HG02678 (cell line): ENCODE data around the gene RAD21L1.

Experiments
- ATAC-seq: cut with Tn5 transposase; IDR thresholded peaks from one replicate; pipeline ENCODE4 v1.9.1; 2021; ENCODE audit warnings: mild to moderate bottlenecking, moderate library complexity; ENCODE audit not compliant: unreplicated experiment

The RAD21L1 gene

GRCh38 chr20:1225783-1226654, at the start of gene RAD21L1:
TSS of gene RAD21L1 (plus strand) at chr20:1226044. CDS start at chr20:1228454, 2,410 bp downstream.
- ATAC-seq: no peak

- no peak for ATAC-seq
Measured at GRCh38 chr20:1177680-1178079, 48.2 kb upstream of the RAD21L1 start.

GRCh38 chr20:1178103-1178502, 47.7 kb upstream of the RAD21L1 start:
- no peak for ATAC-seq

- no peak for ATAC-seq
Measured at GRCh38 chr20:1178623-1179022, 47.2 kb upstream of the RAD21L1 start.

- no peak for ATAC-seq
Measured at GRCh38 chr20:1180949-1181348, 44.9 kb upstream of the RAD21L1 start.

GRCh38 chr20:1182106-1182505, 43.7 kb upstream of the RAD21L1 start:
- no peak for ATAC-seq

- no peak for ATAC-seq
Measured at GRCh38 chr20:1183153-1183552, 42.7 kb upstream of the RAD21L1 start.

- ATAC-seq: no peak
Measured at GRCh38 chr20:1184260-1184637, 41.6 kb upstream of the RAD21L1 start.

- no peak for ATAC-seq
Measured at GRCh38 chr20:1184638-1185315, 41.1 kb upstream of the RAD21L1 start, which contains the start of gene TMEM74B. TSS of gene TMEM74B (minus strand) at chr20:1184981. CDS start at chr20:1183801, 1,180 bp downstream.

GRCh38 chr20:1185316-1185741, 40.5 kb upstream of the RAD21L1 start:
- ATAC-seq: no peak

- ATAC-seq: no peak
Measured at GRCh38 chr20:1185790-1186334, 40.0 kb upstream of the RAD21L1 start.

GRCh38 chr20:1186367-1186991, 39.4 kb upstream of the RAD21L1 start:
- ATAC-seq: no peak

- ATAC-seq: no peak
Measured at GRCh38 chr20:1187605-1188171, 38.2 kb upstream of the RAD21L1 start.

- ATAC-seq: no peak
Measured at GRCh38 chr20:1188347-1188746, 37.5 kb upstream of the RAD21L1 start.

GRCh38 chr20:1189827-1190226, 36.0 kb upstream of the RAD21L1 start:
- ATAC-seq: no peak

GRCh38 chr20:1190847-1191246, 35.0 kb upstream of the RAD21L1 start:
- ATAC-seq: no peak

- ATAC-seq: no peak
Measured at GRCh38 chr20:1191299-1191698, 34.5 kb upstream of the RAD21L1 start.

- no peak for ATAC-seq
Measured at GRCh38 chr20:1195226-1195625, 30.6 kb upstream of the RAD21L1 start.

- no peak for ATAC-seq
Measured at GRCh38 chr20:1196634-1197033, 29.2 kb upstream of the RAD21L1 start.

GRCh38 chr20:1197801-1198200, 28.0 kb upstream of the RAD21L1 start:
- no peak for ATAC-seq

- no peak for ATAC-seq
Measured at GRCh38 chr20:1198751-1199150, 27.1 kb upstream of the RAD21L1 start.
